SU-DHL-6 (cell line): Measurements from ENCODE around the gene FZD10.

ENCODE experiments used
- CTCF ChIP-seq: fragments of 200-600 bp; sonication (generic); IDR thresholded peaks from one replicate; pipeline ENCODE4 v1.5.1; 2017; ENCODE audit warnings: antibody characterized with exemption, mild to moderate bottlenecking, low read length, moderate library complexity; ENCODE audit not compliant: insufficient read depth, poor library complexity, severe bottlenecking
- EZH2phosphoT487 ChIP-seq: fragments of 200-600 bp; sonication (generic), shearing (Covaris generic); conservative IDR thresholded peaks from 2 replicates; pipeline ENCODE4 v1.6.1; 2018; ENCODE audit warnings: mild to moderate bottlenecking, antibody characterized with exemption, low read length, moderate library complexity, mixed read lengths

GRCh38 chr12:130160306-130160705 is 2.0 kb upstream of the FZD10 start:
- TF ChIP-seq CTCF (no peak), EZH2phosphoT487 (no peak)
